OCI-LY7 (cell line): ENCODE measurements around the gene SIGLEC6.

ENCODE experiments used
- CTCF ChIP-seq: fragments of 200-600 bp; sonication (generic); conservative IDR thresholded peaks from 2 replicates; pipeline ENCODE4 v1.5.1; 2014; ENCODE audit warnings: mild to moderate bottlenecking, antibody characterized with exemption, low read length, moderate library complexity, mixed read lengths
- EZH2phosphoT487 ChIP-seq: fragments of 200-600 bp; sonication (generic); IDR thresholded peaks from 2 replicates; pipeline ENCODE4 v1.6.1; 2018; ENCODE audit warnings: low read depth, borderline replicate concordance, mild to moderate bottlenecking, mixed run types, antibody characterized with exemption, low read length, moderate library complexity, mixed read lengths

DNA sequence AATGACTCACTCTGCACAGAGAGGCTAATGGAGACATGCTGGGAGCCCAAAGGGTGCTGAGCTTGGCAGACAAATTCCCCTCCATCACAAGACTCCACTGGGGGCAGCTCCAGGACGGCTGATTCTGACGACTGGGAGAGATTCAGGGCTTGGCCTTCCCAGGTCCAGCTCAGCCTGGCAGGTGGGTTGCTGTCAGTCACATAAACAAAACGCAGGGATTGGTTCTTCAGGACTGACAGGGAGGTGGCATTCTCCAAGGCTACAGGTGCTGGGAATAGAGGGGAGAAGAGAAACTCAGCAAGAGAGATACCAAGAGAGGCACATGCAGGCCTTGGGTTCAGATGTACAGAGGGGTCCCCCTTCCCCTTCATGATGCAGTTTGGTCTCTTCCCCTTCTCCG, 28.9 kb upstream of the SIGLEC6 start:
- TF ChIP-seq CTCF (no peak), EZH2phosphoT487 (no peak)
